HG02884 (cell line): Measurements from ENCODE around the gene CD9.
"Not testable (repeated sequence)": the region's sequence is repeated elsewhere in the genome, so short reads cannot be mapped to it uniquely, and the experiment has no call there.

Experiments
- ATAC-seq: cut with Tn5 transposase; IDR thresholded peaks from one replicate; pipeline ENCODE4 v1.9.1; 2021; ENCODE audit warnings: mild to moderate bottlenecking, moderate library complexity; ENCODE audit not compliant: unreplicated experiment

Gene CD9

DNA sequence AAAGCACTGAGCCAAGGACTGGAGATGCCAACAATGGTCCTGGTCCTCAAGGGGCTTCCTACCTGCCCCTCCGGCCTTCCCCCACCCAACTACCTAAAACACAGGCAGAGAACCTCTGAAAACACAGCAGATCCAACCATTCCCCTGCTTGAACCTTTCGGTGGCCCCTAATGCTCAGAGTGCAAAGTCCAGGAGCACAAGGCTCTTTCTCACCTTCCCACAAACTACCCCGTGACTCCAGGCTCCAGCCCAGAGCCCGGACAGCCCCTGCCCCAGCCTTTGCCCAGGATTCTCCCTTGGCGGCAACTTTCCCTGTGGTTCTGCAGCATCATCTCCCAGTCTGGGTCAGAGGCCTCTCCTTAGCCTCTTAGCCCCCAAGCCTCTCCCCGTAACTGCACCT lies 1.6 kb upstream of the CD9 start:
- no peak for ATAC-seq

- no peak for ATAC-seq
Observed at GRCh38 chr12:6198985-6199530, 1.1 kb upstream of the CD9 start.

DNA sequence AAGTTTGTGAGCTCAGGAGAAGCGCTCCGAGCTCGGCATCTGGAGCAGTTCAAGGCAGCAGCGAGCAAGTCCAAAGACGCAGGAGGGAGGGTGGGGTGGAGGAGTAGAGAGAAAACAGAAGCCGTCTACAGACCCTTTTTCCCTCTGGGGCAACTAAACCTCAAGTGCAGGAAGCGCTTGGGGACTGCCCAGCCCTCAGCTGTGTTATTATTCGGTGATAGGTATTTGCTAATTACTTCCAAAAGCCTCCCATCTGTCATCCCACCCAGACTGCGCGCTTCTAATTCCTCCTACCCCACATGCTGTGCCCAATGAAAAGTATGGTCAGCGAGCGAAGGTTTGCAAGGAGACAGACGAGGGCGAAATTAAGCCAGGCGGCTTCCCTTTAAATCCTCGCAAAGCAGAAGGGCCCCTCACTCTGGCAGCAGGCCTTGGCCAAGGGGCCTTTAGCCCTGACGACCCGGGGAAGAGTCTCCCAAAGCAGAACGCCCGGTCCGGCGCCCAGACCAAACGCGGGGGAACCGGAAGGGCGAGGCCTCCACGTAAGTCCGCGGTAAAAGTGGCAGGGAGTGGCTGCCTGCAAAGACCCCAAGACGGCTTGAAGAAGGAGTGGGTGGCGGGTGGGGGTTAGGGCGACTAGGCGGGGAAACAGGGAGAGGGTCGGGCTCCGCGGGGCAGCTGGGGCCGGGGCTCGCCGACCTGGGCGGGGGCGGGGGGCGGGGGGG lies 507 bp upstream of the CD9 start:
- no peak for ATAC-seq

DNA sequence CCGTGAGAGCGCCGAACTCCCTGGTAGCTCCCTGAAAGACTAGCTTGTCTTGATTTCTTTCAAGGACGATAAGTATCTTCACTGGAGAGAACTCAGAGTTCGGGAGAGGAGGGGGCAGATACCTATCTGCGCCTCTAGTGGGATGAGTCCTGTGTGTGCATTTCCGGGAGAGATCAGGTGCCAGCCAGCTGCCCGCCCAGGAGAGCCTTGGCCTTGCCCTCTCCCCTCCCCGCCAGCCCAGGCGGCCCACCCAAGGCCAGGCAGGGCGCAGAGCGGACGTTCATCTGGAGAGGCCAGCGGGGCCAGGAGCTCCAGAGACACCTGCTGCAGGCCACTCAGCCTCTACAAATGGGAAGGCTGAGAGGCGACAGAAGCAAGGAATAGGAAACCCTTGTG lies 1.0 kb downstream of the CD9 start:
- ATAC-seq, result no peak

DNA sequence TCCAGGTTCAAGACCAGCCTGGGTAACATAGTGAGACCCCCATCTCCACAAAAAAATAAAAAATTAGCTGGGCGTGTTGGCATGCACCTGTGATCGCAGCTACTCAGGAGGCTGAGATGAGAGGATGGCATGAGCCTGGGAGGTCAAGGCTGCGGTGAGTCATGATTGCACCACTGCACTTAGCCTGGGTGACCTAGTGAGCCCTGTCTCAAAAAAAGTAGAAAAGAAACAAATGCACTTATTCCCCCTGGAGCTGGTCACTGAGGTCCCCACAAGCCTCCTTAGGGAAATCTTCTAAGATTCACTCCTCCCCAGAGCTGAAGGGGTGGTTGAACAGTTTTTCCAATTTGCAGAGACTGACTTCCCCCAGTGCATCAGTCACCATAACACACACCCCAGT lies 1.6 kb downstream of the CD9 start:
- ATAC-seq, result no peak

GRCh38 chr12:6202304-6202703 lies 2.1 kb downstream of the CD9 start:
- ATAC-seq, result no peak

DNA sequence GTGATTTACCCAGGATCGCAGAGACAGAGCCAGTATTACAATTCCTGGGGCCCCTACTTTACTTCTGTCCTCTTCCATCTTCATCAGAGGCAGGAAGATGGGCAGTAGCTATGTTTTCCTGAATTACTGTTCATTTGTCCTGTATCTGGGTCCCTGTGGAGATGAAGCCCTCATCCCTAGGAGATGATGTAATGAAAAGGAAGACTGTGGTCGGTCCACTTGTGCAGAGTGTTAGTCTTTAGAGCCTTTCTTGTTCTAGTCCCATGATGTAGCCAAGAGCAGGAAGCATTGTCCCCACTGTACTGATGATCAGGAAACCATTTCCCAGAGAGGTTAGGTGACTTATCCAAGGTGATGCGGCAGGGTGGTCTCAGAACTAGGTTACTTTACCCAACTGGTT lies 2.6 kb downstream of the CD9 start:
- no peak for ATAC-seq

DNA sequence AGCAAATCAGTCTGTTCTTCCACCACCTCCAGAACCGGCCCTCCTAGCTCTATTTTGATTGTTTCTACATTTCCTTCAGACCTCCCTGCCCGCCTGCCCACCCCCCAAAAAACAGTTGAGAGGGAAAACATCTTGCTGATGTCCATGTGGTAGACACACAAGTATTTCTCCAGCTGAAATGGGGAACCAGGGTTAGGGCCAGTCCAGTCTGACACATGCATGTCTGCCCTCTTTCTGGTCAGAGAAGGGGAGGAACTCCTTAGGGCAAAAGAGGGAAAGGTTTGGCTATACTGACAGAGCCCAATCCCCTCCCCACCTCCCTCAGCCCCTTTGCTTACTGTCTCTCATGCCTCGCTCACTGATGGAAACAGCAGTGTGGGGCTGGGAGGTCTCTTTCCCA lies 3.4 kb downstream of the CD9 start:
- no peak for ATAC-seq

DNA sequence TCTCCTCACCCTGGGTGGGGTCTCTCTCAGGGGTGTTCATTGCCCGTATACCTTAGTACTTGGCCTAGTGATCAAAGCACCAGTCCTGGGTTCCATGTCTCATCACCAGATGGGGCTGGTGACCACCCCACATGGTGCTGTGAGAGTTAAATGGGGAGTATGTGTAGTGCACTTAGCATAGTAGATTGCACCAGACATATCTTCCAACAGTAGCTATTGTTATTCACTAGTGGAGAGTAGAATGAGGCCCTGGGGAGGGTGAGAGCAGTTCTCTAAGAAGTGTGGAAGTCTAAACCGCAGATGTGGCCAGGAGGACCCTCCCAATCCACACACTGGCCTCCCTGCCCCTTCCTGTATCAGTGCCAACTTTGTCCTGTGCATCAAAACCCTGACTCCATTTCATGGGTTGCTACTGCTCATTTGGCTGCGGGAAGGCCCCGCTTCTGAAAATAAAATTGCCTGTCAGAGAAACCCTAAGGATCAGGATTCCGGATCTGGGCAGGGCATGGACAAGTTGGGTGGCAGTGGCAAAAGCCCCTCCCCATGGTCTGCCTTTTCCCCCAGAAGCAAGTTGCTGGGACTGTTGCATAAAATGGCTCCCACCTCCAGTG lies 4.4 kb downstream of the CD9 start:
- no peak for ATAC-seq

- no peak for ATAC-seq
Observed at GRCh38 chr12:6205144-6205539, 4.9 kb downstream of the CD9 start.

- no peak for ATAC-seq
Observed at GRCh38 chr12:6205761-6206160, 5.6 kb downstream of the CD9 start.

DNA sequence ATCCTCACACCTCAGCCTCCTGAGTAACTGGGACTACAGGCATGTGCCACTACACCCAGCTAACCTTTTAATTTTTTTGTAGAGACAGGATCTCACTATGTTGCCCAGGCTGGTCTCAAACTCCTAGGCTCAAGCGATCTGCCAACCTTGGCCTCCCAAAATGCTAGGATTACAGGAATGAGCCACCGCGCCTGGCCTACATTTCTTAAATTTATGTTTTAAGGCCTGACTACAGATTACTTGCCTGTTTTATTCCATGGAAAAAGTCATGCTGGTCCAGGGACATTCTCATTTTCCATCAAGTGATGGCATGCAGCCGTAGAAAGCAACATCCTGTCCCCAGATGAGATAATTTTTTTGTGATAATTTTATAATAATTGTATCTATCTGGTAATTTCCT lies 6.1 kb downstream of the CD9 start:
- no peak for ATAC-seq

- ATAC-seq, result no peak
Observed at GRCh38 chr12:6207259-6207925, 7.2 kb downstream of the CD9 start.

DNA sequence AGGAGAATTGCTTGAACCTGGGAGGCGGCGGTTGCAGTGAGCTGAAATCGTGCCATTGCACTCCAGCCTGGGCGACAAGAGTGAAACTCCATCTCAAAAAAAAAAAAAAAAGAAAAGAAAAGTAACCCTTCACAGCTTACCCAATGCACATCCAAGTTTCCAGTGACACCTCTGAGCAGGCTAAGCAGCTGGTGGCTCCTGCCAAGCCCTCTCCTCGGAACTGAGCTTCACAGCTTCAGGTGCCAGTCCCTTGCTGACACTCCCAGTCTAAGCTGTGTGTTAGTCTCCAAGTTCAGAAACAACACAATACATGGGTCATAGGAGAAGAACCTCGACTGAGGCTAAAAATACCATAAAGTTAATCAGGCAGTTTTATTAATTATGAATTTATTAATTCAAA lies 7.9 kb downstream of the CD9 start:
- ATAC-seq, result no peak

DNA sequence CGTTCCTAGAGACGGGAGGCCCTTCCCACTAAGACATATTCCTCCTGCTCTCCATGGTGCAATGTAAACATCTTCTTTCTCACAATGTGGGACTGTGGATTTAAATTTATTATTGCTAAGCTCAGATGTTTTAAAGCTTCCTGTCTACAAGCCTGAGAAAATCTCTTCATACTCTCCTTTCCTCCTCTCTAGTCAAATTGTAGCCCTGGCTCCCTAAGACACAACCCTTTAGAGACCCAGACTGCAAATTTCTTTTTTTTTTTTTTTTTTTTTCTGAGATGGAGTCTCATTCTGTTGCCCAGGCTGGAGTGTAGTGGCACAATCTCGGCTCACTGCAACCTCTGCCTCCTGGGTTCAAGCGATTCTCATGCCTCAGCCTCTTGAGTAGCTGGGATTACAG lies 9.2 kb downstream of the CD9 start:
- ATAC-seq, result not testable (repeated sequence)

DNA sequence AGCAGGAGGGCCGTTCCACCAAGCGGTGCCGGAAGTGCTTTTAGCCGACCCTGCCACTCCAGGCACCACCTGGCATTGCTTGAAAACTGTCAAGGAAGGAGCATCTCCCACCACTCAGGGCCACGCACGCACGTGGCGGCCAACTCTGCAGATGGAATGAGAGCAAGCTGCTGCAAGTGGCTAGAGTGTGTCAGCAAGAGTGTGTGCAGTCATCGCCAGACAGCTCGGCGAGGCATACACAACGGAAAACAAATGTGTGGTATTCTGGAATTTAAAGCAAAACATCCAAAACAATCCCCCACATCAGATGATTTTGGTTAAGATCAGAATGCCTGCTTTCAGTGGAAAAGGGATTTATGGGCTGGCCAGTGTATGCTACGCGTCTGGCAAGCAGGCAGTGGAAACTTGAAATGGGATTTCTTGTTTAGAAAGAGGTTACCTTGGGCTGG lies 11.2 kb downstream of the CD9 start:
- ATAC-seq, result no peak

GRCh38 chr12:6212086-6212485 lies 11.9 kb downstream of the CD9 start:
- ATAC-seq, result no peak

- ATAC-seq, result no peak
Observed at GRCh38 chr12:6213969-6214368, 13.8 kb downstream of the CD9 start.

DNA sequence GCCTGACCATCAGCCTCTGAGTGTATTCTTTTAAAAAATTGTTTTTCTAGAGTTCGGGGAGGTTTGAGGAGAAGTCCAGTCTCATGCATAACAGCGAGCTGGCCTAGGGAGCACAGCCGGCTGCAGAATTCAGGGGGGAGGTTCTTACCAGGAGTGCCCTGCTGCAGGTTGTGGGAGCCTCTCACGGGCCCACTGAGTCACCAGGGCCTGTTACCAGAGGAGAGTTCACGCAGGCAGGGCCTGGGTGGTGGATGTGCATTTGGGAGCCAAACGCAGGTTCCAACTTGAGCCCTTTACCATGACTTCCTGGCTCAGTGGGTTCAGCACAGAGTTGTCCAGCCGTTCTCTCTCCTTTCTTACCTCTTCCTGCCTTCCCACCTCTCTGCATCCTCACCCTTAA lies 14.4 kb downstream of the CD9 start:
- ATAC-seq, result no peak

DNA sequence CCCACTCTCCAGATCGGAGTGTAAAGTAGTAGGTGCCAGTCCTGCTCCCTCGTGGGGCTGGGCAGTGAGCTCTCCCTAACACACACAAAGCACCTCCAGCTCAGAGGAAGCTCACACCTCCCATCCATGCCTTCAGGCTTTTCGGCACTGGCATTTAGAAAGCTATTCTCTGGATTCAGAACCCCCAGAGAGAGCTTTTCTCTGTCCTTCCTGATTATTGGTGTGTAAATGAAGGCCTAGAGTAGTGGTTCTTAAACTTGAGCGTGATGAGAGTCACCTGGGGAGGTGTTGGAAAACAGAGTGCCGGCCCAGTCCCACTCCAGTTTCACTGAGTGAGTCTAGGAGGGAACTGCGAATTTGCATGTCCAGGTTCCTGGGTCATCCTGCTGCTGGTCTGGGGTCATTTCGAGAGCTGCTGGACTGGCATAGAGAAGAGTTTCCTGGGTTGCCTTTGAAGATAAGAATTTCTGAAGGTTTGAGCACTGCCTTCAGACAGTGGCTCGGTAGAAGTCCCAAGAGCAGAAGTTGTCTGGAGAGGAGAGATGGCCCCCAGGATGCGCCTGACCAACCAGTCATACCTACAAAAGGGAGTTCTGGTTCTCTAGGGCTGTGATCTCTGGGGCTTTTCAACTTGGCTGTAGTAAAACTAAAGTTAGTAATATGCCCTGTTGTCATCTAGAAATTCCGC lies 15.1 kb downstream of the CD9 start:
- ATAC-seq, result no peak

DNA sequence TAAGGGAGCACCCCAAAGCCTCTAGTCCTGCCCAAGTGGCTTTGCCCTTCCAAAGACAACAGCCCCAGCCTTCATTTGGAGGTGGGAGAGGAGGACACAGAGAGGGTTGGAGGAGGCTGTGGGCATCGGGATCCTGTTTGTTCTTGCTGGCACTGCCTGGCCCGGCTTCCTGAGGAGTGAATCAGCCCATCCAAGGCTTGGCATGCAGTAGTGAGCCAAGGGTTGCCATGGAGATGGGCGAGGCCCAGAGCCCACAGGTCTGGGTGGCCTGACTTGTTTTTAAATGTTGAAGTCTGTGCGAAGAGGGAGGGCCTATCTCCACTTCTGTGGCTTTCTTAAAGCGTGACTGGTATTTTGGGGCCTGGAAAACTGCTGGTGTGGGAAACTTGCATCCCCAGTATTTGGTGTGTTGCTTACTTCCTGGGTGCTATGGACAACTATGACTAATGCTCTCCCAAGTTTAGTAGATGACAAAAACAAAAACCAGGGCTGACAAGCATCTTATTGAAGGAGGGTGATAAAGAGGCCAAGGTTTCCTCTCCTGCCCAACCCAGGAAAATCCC lies 15.8 kb downstream of the CD9 start:
- no peak for ATAC-seq
